GM21360 (cell line): ENCODE measurements around the gene LELP1.
"Not testable (repeated sequence)": the region's sequence is repeated elsewhere in the genome, so short reads cannot be mapped to it uniquely, and the experiment has no call there.

Experiments
- ATAC-seq: cut with Tn5 transposase; IDR thresholded peaks from one replicate; pipeline ENCODE4 v1.9.1; 2021; ENCODE audit warnings: mild to moderate bottlenecking, moderate library complexity; ENCODE audit not compliant: unreplicated experiment

Gene LELP1

DNA sequence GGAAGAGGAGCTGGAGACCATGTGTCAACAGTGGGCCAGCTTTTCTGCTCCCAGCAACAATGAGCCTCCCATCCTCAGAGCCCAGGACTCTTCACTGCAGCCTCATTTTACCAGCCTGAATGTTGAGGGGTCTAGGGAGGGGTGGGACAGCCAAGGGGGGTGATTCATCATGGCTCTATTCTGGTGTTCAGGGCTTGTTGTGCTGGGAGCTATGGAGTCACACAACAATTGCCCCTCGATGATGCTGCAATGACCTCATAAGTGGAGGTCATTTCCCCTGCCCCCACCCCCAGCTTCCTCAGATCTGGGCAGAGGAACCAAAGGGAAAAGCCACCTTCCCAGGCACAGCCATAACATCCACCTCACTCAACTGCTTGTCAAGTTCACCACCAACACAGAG, at the start of gene LELP1:
Gene LELP1 (plus strand): TSS at position 301 of the 400 bp plus-strand sequence. CDS start 1,278 bp downstream, outside the sequence.
- ATAC-seq, result no peak

DNA sequence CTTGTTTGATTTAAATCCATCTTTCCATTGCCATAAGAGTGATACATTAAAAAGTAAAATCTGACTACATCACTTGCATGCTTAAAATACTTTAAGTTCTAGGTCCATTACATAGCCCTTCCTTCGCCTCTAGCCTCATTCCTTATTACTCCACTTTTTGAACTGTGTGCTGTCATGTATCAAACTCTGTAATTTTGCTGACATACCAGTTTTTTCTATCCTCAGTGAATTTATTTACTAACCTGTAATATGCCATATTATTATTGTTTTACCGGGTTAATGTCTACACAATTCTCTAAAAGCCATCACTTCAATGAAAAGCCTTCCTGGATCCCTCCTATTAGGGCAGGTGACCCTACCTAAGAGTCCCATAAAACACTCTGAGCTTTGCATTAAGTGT, 47.7 kb upstream of the LELP1 start:
- ATAC-seq, result no peak

- ATAC-seq, result no peak
Observed at GRCh38 chr1:153168686-153169085, 34.5 kb upstream of the LELP1 start.

- no peak for ATAC-seq
Observed at GRCh38 chr1:153174624-153175023, 28.6 kb upstream of the LELP1 start.

GRCh38 chr1:153178922-153179321, 24.3 kb upstream of the LELP1 start:
- ATAC-seq, result no peak

DNA sequence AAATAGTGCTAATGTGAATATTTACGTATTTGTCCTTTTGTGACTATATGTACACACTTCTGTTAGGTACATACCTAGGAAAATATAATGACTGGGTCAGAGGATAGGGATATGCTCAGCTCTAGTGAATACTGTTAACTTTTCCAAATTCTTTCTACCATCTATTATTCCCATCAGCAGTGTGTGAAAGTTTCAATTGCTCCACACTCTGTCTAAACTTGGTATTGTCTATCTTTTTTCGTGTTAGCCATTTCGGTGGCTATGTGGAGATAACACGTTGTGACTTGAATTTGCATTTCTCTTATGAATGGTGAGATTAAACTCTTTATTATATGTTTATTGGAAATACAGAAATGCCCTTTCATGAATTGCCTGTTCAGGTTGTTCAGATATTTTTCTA, 22.7 kb upstream of the LELP1 start:
- no peak for ATAC-seq

- ATAC-seq, result not testable (repeated sequence)
Observed at GRCh38 chr1:153188301-153188700, 14.9 kb upstream of the LELP1 start.

DNA sequence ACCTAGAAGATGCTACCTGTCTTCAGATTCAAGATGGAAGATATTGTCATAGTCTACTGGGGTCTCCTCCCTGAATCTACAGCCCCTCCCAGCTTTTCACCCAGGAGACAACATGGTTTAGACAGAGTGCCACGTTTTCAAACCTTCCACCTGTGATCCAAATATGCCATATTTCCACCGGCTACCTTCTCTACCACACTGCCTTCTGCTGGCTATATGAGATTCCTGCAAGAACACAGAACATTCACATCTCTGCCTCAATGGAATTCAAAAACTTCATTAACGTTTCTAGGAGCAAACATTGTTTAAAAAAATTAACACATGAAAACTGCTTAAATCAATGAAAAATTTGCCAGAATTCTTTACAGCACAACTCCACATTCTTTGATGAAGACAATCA, 12.9 kb upstream of the LELP1 start:
- no peak for ATAC-seq

- no peak for ATAC-seq
Observed at GRCh38 chr1:153192697-153193096, 10.5 kb upstream of the LELP1 start.

DNA sequence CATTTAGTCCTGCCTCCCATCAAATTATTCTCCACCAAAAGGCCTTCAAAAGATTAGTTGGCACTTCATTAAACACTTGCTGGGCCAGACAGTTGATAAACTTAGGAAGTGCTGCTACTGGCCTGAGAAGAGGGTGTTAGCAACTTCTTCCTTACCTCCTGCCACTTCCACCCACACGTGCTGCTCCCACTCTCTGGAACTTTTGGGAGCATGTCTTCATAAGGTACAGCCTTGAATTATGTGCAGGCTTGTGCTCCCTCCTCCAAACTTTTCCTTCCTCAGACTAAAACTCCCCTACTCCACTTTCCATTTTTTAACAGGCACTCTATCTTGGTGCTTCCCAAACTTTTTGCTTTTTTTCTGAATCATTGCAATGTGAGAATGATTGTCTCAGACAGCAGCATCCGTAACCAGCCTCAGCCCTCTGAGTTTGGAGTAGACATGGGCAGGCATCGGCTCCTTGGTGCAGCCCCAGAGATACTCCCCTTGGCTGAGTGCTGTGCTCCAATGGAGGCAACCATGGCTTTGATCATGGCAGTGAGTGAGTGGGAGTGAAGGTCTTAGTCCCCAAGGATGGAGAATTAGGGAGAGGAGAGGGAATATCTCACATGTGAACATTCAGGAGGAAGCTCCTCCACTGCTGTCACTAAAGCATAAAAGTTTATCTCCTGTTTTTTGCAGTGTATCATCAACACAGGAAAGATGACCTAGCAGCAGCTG, 8.7 kb upstream of the LELP1 start:
- no peak for ATAC-seq

GRCh38 chr1:153195216-153195615, 8.0 kb upstream of the LELP1 start:
- ATAC-seq, result no peak

DNA sequence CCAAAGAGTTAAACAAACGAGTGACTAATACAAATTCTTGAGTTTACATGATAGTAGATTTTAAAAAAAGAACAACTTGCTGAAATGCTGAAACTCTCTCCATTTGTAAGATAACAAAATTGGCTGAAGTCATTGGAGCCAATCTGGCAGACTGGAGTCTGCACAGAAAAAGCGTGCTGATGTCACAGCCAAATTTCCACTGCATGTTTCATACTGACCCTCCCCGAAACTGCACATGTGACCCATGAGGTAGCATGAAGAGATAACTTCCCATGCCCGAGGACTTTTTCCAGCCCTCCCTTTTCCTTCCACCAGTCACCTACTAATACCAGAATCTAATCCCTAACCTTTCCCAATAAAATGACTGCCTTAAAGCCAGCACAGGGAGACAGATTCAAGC, 1.2 kb upstream of the LELP1 start:
- ATAC-seq, result no peak

DNA sequence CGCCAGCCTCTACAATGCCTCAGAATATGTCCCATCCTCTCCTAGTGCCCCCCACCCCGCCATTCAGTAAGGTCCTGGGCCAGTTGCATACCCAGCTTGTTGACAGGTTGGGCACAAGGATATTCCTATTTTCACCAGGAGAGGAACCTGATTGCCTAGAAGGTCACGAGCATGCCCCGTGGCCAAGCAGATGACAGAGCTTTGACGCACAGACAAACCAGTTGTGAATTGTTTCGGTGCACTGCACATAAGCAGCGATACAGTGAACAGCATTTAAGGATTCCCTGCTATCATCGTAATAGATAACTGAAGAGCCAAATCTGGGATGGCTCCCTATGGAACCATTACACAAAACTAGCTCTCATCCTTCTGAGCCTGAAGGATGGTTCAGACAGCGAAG, 3.4 kb downstream of the LELP1 start:
- ATAC-seq, result no peak

DNA sequence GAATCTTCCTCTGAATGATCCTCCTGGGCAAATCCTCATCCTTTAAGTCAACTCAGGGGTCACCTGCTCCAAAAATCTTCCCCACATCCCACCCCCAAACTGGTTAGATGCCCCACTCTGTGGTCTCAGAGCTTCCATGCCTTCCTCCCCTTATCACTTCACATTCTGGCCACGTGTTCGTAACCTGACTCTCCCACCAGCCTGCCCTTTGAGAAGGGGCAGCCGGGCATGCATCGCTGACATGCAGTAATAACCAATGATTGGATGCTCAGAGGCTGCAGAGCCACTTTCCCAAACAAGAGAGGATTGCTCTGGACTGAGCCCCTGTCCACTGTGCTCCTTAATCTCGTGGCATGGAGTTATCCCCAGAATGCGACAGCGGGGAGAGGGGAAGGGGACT, 7.0 kb downstream of the LELP1 start:
- ATAC-seq, result no peak

GRCh38 chr1:153212201-153212600, 9.0 kb downstream of the LELP1 start:
- no peak for ATAC-seq

DNA sequence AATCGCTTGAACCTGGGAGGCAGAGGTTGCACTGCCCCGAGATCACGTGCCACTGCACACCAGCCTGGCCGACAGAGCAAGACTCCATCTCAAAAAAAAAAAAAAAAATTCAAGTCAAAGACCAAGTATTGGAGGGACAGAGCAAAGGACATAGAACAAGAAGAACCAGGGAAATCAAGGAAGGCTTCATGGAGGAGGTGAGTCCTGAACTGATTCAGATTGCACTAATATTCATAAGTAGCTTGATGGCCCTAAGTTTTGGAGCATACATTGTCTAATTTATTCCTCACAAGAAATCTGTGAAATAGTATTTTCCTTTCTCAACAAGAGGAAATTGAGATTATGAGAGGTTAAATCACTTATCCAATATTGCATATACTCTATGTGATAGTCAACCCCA, 10.3 kb downstream of the LELP1 start:
- ATAC-seq, result no peak

GRCh38 chr1:153217212-153217611, 14.0 kb downstream of the LELP1 start, which contains the start of gene PRR9:
PRR9 (plus strand) TSS chr1:153217584; CDS start chr1:153218145, 561 bp downstream.
- ATAC-seq, result no peak

DNA sequence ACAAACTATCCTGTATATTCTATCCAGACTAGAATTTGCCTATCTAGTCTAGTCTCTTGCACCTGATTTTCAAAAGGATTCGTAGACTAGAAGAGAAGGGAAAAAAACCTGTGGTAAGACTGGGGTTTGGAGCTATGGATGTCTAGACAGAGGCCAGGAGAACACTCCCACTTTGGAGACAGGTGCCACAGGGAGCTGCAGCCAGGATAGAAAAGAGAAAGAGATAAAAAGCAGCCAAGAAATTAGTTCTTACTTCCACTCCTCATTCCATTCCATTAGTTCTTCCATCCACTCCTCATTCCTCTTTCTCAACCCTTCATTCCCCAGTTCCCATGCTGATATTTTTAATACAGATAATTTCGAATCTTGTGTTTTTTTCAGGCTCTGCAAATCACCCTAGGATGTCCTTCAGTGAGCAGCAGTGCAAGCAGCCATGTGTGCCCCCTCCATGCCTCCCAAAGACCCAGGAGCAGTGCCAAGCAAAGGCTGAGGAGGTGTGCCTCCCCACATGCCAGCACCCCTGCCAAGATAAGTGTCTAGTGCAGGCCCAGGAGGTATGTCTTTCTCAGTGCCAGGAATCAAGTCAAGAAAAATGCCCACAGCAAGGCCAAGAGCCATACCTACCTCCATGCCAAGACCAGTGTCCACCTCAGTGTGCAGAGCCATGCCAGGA, 14.7 kb downstream of the LELP1 start:
- ATAC-seq, result no peak

GRCh38 chr1:153220606-153221303, 17.5 kb downstream of the LELP1 start:
- ATAC-seq, result no peak

DNA sequence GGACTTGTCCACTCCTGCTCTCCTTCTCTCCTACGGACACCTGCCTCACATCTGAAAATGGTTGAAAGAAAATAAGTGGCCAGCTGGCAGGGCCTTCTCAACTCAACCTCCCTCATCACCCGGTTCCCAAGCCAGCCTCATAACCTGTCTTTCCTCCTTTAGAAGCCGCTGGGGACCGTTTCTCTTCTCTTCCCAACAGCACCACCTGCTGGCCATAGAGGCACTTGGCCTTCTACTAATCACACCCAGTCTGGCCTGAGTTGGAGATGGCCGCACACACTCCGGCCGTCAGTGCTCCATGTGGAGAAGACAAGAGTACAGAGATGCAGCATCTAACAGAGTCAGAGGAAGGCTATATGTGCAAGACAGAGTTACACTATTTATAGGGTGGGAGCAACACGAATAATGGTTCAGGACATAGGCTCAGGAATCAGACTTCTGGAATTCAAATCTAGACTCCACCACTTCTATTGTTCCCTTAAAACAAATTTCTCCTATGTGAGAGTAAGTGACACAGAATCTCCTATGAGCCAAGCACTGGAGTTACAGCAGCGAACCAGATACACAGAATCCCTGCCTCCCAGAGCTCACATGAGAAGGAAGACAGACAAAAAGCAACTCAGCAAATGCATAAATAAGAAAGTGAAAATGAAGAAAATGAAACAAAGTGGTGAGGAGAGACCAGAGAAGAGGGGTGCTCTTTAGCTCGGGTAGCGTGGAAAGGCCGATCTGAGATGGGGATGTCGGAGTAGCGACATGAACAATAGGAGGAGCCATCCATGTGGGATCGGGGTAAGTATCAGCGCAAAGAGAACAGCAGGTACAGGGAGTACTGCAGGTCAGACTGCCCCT, 20.0 kb downstream of the LELP1 start:
- not testable (repeated sequence) for ATAC-seq

- ATAC-seq, result no peak
Observed at GRCh38 chr1:153227810-153228209, 24.6 kb downstream of the LELP1 start.
